Liver (tissue), 9 donors: Measurements from ENCODE around the gene GSAP. TPM values are rescaled to one million over a fixed set of nuclear protein-coding genes. Genes with fewer than 3 reads are reported as not detected.

ENCODE experiments used
- DNase-seq: peaks from one replicate; pipeline ENCODE4 v3.0.0-alpha.2; 2017; ENCODE audit warnings: low spot score
- H3K27ac ChIP-seq, 2 donors: one replicate each; pipeline ENCODE4 v1.7.0; 2013; ENCODE audit warnings: inconsistent platforms in 2 of 2, low read length in 2 of 2, control low read depth in 1 of 2, low read depth in 1 of 2, mild to moderate bottlenecking in 1 of 2
- H3K27me3 ChIP-seq, 4 donors: one replicate each; pipeline versions ENCODE4 v1.6.1 to v1.7.0; 2013; ENCODE audit warnings: low read length in 3 of 4, inconsistent platforms in 1 of 4, mild to moderate bottlenecking in 1 of 4, moderate library complexity in 1 of 4; ENCODE audit not compliant: control insufficient read depth in 4 of 4, insufficient read depth in 4 of 4
- H3K36me3 ChIP-seq, 4 donors: one replicate each; pipeline versions ENCODE4 v1.6.1 to v1.7.0; 2013; ENCODE audit warnings: low read length in 3 of 4, mild to moderate bottlenecking in 3 of 4, low read depth in 1 of 4, moderate library complexity in 1 of 4; ENCODE audit not compliant: control insufficient read depth in 4 of 4, insufficient read depth in 3 of 4
- H3K4me1 ChIP-seq, 4 donors: one replicate each; pipeline versions ENCODE4 v1.6.1 to v1.7.0; 2013; ENCODE audit warnings: low read length in 3 of 4, mild to moderate bottlenecking in 3 of 4, moderate library complexity in 1 of 4; ENCODE audit not compliant: control insufficient read depth in 4 of 4, insufficient read depth in 4 of 4
- H3K4me3 ChIP-seq, 3 donors: one replicate each; pipeline versions ENCODE4 v1.6.1 to v1.7.0; 2013; ENCODE audit warnings: low read length in 3 of 3, control low read depth in 1 of 3, low read depth in 1 of 3, mild to moderate bottlenecking in 1 of 3
- H3K9ac ChIP-seq, 2 donors: one replicate each; pipeline ENCODE4 v1.7.0; 2013; ENCODE audit warnings: low read length in 2 of 2, mild to moderate bottlenecking in 2 of 2, moderate library complexity in 2 of 2, control low read depth in 1 of 2, low read depth in 1 of 2
- H3K9me3 ChIP-seq, 4 donors: one replicate each; pipeline versions ENCODE4 v1.6.1 to v1.7.0; 2013; ENCODE audit warnings: low read length in 3 of 4; ENCODE audit not compliant: control insufficient read depth in 4 of 4
- ATF3 ChIP-seq: IDR thresholded peaks from 2 replicates; pipeline ENCODE4 v1.6.1; 2016; ENCODE audit warnings: antibody characterized with exemption
- CTCF ChIP-seq: fragments of 150-350 bp; IDR thresholded peaks from 2 replicates; pipeline ENCODE4 v1.5.1; 2017; ENCODE audit warnings: improper control_type of control experiment, low read depth, low read length; ENCODE audit not compliant: missing input control
- EGR1 ChIP-seq, 2 donors: IDR thresholded peaks; 2 replicates each; pipeline ENCODE4 v1.6.1; 2016 to 2018; ENCODE audit warnings: antibody characterized with exemption in 2 of 2, low read depth in 2 of 2
- FOXA1 ChIP-seq: IDR thresholded peaks from 2 replicates; pipeline ENCODE4 v1.6.1; 2016; ENCODE audit warnings: antibody characterized with exemption
- FOXA2 ChIP-seq: IDR thresholded peaks from 2 replicates; pipeline ENCODE4 v1.6.1; 2016; ENCODE audit warnings: antibody characterized with exemption
- GABPA ChIP-seq, 2 donors: IDR thresholded peaks in 1 of 2; conservative IDR thresholded peaks in 1 of 2; 2 replicates each; pipeline ENCODE4 v1.6.1; 2016; ENCODE audit warnings: antibody characterized with exemption in 2 of 2, mild to moderate bottlenecking in 1 of 2, moderate library complexity in 1 of 2
- HNF4A ChIP-seq, 2 donors: conservative IDR thresholded peaks; 2 replicates each; pipeline ENCODE4 v1.6.1; 2016; ENCODE audit warnings: antibody characterized with exemption in 2 of 2, mild to moderate bottlenecking in 2 of 2
- HNF4G ChIP-seq: IDR thresholded peaks from 2 replicates; pipeline ENCODE4 v1.6.1; 2016; ENCODE audit warnings: antibody characterized with exemption
- JUND ChIP-seq, 2 donors: IDR thresholded peaks; 2 replicates each; pipeline ENCODE4 v1.6.1; 2016; ENCODE audit warnings: antibody characterized with exemption in 2 of 2
- MAX ChIP-seq: IDR thresholded peaks from 2 replicates; pipeline ENCODE4 v1.6.1; 2016; ENCODE audit warnings: antibody characterized with exemption
- NR2F2 ChIP-seq: IDR thresholded peaks from 2 replicates; pipeline ENCODE4 v1.6.1; 2016; ENCODE audit warnings: antibody characterized with exemption
- RAD21 ChIP-seq, 2 donors: IDR thresholded peaks; 2 replicates each; pipeline ENCODE4 v1.6.1; 2016; ENCODE audit warnings: antibody characterized with exemption in 2 of 2, mild to moderate bottlenecking in 2 of 2
- REST ChIP-seq: IDR thresholded peaks from 2 replicates; pipeline ENCODE4 v1.6.1; 2016; ENCODE audit warnings: antibody characterized with exemption, mild to moderate bottlenecking
- RXRA ChIP-seq, 2 donors: IDR thresholded peaks; 2 replicates each; pipeline ENCODE4 v1.6.1; 2017 to 2018; ENCODE audit warnings: antibody characterized with exemption in 2 of 2, mild to moderate bottlenecking in 1 of 2
- SP1 ChIP-seq: IDR thresholded peaks from 2 replicates; pipeline ENCODE4 v1.6.1; 2018; ENCODE audit warnings: antibody characterized with exemption, mild to moderate bottlenecking
- TAF1 ChIP-seq: conservative IDR thresholded peaks from 2 replicates; pipeline ENCODE4 v1.6.1; 2016; ENCODE audit warnings: antibody characterized with exemption, mild to moderate bottlenecking
- YY1 ChIP-seq: IDR thresholded peaks from 2 replicates; pipeline ENCODE4 v1.6.1; 2016; ENCODE audit warnings: antibody characterized with exemption, mild to moderate bottlenecking
- ZBTB33 ChIP-seq: IDR thresholded peaks from 2 replicates; pipeline ENCODE4 v1.6.1; 2016; ENCODE audit warnings: antibody characterized with exemption
- WGBS: extraction: QIAGEN DNeasy Blood & Tissue Kit; methylation state at CpG from one replicate; pipeline ENCODE4 v1.1.7; 2013; 5-methylcytosine and 5-hydroxymethylcytosine counted together
- polyA plus RNA-seq, 2 donors: library from polyadenylated mRNA; stranded (reverse) in 1 of 2; unstranded in 1 of 2; fragments of 200-250 nt in 1 of 2; fragments of >200 nt in 1 of 2; fragmentation: Nextera tagmentation in 1 of 2; extraction: Ambion mirVana in 1 of 2; gene quantifications; one replicate each; pipeline versions ENCODE4 v1.2.1 to v1.2.3, GENCODE V29; 2013 to 2015
- total RNA-seq, 2 donors: library from RNA; depleted of rRNA; stranded (reverse); fragments of >200 nt; gene quantifications; one replicate each; pipeline ENCODE4 v1.2.3, GENCODE V29; 2014
- donor health status: healthy.
- donor health status: healthy.
- donor health status: healthy.
- donor health status: healthy.
- donor health status: healthy.

GSAP gene
- total and polyA plus RNA-seq, 4 donors = 4.1 to 30.9 (median 17.7) TPM

GRCh38 chr7:77337456-77337990, 78.6 kb downstream of the GSAP start:
- no peak overlapping the region for H3K27ac ChIP-seq
- H3K36me3 ChIP-seq = no peaks in the 10 kb centered on the region
- H3K27me3 ChIP-seq = no peaks in the 10 kb centered on the region
- no peak overlapping the region for H3K4me3 ChIP-seq
- no peak overlapping the region for H3K9ac ChIP-seq
- no peaks in the 10 kb centered on the region for H3K9me3 ChIP-seq
- no peak for DNase-seq
- H3K4me1 ChIP-seq = no peaks in the 10 kb centered on the region
- 98% methylated on average over 2 of the region's 2 CpGs for WGBS
- TF ChIP-seq FOXA1 = no peak
- TF ChIP-seq HNF4G = no peak
- no peak for TF ChIP-seq ATF3
- TF ChIP-seq RAD21 (IDR thresholded peaks at IDR 0.05) = no peak
- TF ChIP-seq FOXA2 = no peak
- TF ChIP-seq YY1 = no peak
- no peak for TF ChIP-seq ZBTB33
- TF ChIP-seq TAF1 = no peak
- TF ChIP-seq SP1 = no peak
- no peak for TF ChIP-seq NR2F2
- TF ChIP-seq MAX = no peak
- TF ChIP-seq HNF4A (conservative IDR thresholded peaks at IDR 0.05) = no peak
- TF ChIP-seq CTCF = no peak
- no peak for TF ChIP-seq RXRA (IDR thresholded peaks at IDR 0.05)
- TF ChIP-seq GABPA (IDR thresholded peaks at IDR 0.05 in 1 of 2, conservative IDR thresholded peaks at IDR 0.05 in 1 of 2) = no peak
- TF ChIP-seq REST = no peak
- no peak for TF ChIP-seq JUND (IDR thresholded peaks at IDR 0.05)
- no peak for TF ChIP-seq EGR1 (IDR thresholded peaks at IDR 0.05; ENCODE audit: low read depth in 2 of 2)
